ENCODE results near the gene ZNF304. TPM values are rescaled to one million over a fixed set of nuclear protein-coding genes. Genes with fewer than 3 reads are reported as not detected.

ZNF304 gene
- 7.6 and 8.9 TPM in 2 replicates for total RNA-seq

GRCh38 chr19:57350877-57351805 lies at the start of gene ZNF304:
Gene ZNF304, plus strand, starts transcription at chr19:57351271. Its CDS starts 394 bp downstream, at chr19:57351665.

GRCh38 chr19:57320180-57321084 lies 30.6 kb upstream of the ZNF304 start, which contains the start of gene ZNF543:
Gene ZNF543, plus strand, starts transcription at chr19:57320472. Its CDS starts 382 bp downstream, at chr19:57320854.

GRCh38 chr19:57362997-57363687 lies 12.1 kb downstream of the ZNF304 start, which contains the start of the genes TRAPPC2B and ZNF547:
Gene TRAPPC2B, plus strand, starts transcription at chr19:57363551. Its CDS starts 1,283 bp downstream, at chr19:57364834.
Gene ZNF547, plus strand, starts transcription at chr19:57363551. Its CDS starts 5,005 bp downstream, at chr19:57368556.

GRCh38 chr19:57389730-57390598 lies 38.9 kb downstream of the ZNF304 start, which contains the start of gene ZNF548:
Gene ZNF548, plus strand, starts transcription at chr19:57389854. Its CDS starts 246 bp downstream, at chr19:57390100.

Other genes starting within 250 kb of the ZNF304 start
- gene USP29, start 231.3 kb upstream of the ZNF304 start, total RNA-seq = not detected in 2 replicates
- not detected in 2 replicates for gene ZIM3, start 206.1 kb upstream of the ZNF304 start, total RNA-seq
- not detected in 2 replicates for gene DUXA, start 183.8 kb upstream of the ZNF304 start, total RNA-seq
- gene ZNF264, start 159.8 kb upstream of the ZNF304 start, total RNA-seq = 23.8 and 29.5 TPM in 2 replicates
- 0.27 and 0.66 TPM in 2 replicates for gene AURKC, start 120.2 kb upstream of the ZNF304 start, total RNA-seq
- 20.1 and 30.9 TPM in 2 replicates for gene ZNF805, start 110.6 kb upstream of the ZNF304 start, total RNA-seq
- 49.9 and 84.8 TPM in 2 replicates for gene ZNF460, start 70.8 kb upstream of the ZNF304 start, total RNA-seq
- 7.9 and 10.7 TPM in 2 replicates for gene ZNF543, start 30.8 kb upstream of the ZNF304 start, total RNA-seq
- 6.5 and 8.8 TPM in 2 replicates for gene TRAPPC2B, start 12.3 kb downstream of the ZNF304 start, total RNA-seq
- 3.6 and 3.7 TPM in 2 replicates for gene ZNF547, start 12.3 kb downstream of the ZNF304 start, total RNA-seq
- gene ZNF548, start 38.6 kb downstream of the ZNF304 start, total RNA-seq = 12.1 and 18.9 TPM in 2 replicates
- 9.1 and 9.5 TPM in 2 replicates for gene ZNF17, start 59.9 kb downstream of the ZNF304 start, total RNA-seq
- gene ZNF749, start 84.1 kb downstream of the ZNF304 start, total RNA-seq = 10.7 and 13.4 TPM in 2 replicates
- gene VN1R1, start 105.9 kb downstream of the ZNF304 start, total RNA-seq = 0.18 and 0.56 TPM in 2 replicates
- 10.2 and 18.1 TPM in 2 replicates for gene ZNF772, start 126.3 kb downstream of the ZNF304 start, total RNA-seq
- gene ZNF419, start 136.5 kb downstream of the ZNF304 start, total RNA-seq = 7.1 and 9.7 TPM in 2 replicates
- 5.8 and 9.9 TPM in 2 replicates for gene ZNF773, start 148.7 kb downstream of the ZNF304 start, total RNA-seq
- gene ZNF549, start 176.1 kb downstream of the ZNF304 start, total RNA-seq = 3.5 and 4.7 TPM in 2 replicates
- 4.9 and 7.2 TPM in 2 replicates for gene ZNF550, start 208.6 kb downstream of the ZNF304 start, total RNA-seq
- 3.8 TPM in 2 replicates for gene ZNF416, start 227.6 kb downstream of the ZNF304 start, total RNA-seq
- gene ZIK1, start 232.9 kb downstream of the ZNF304 start, total RNA-seq = 1.1 and 5.5 TPM in 2 replicates
- 3.3 and 3.7 TPM in 2 replicates for gene ZNF530, start 248.6 kb downstream of the ZNF304 start, total RNA-seq